ENCODE measurements around the gene FCN1. TPM values are rescaled to one million over a fixed set of nuclear protein-coding genes. Genes with fewer than 3 reads are reported as not detected.

Gene FCN1
- total RNA-seq, 2 experiments from 2014 or later: not detected

GRCh38 chr9:134870301-134870694 is 47.4 kb downstream of the FCN1 start:
- POLR2A ChIA-PET: no interaction called here
- no peaks in the 10 kb centered on the region for H3K9me3 Mint-ChIP-seq
- no peak overlapping the region for H3K27ac Mint-ChIP-seq
- no peak overlapping the region for H3K4me3 Mint-ChIP-seq
- H3K4me1 Mint-ChIP-seq (ENCODE audit: low read depth): no peaks in the 10 kb centered on the region
- H3K27me3 Mint-ChIP-seq: no peaks in the 10 kb centered on the region
- no peak for TF ChIP-seq CTCF (IDR thresholded peaks at IDR 0.05)
- ATAC-seq (no peak), DNase-seq (no peak)
- intact Hi-C loops (cut with micrococcal nuclease): no loop called here
- no peaks in the 10 kb centered on the region for H3K36me3 Mint-ChIP-seq (ENCODE audit: low read depth)
- CTCF ChIA-PET: no interaction called here

GRCh38 chr9:134869554-134870300 is 48.0 kb downstream of the FCN1 start:
- Mint-ChIP-seq H3K27ac (no peak overlapping the region), H3K4me1 (ENCODE audit: low read depth) (no peaks in the 10 kb centered on the region), H3K4me3 (no peak overlapping the region), H3K9me3 (no peaks in the 10 kb centered on the region), H3K27me3 (no peaks in the 10 kb centered on the region), H3K36me3 (ENCODE audit: low read depth) (no peaks in the 10 kb centered on the region)
- no peak for TF ChIP-seq CTCF (IDR thresholded peaks at IDR 0.05)
- DNase-seq: no peak
- POLR2A ChIA-PET: no interaction called here
- CTCF ChIA-PET: no interaction called here
- intact Hi-C loops (cut with micrococcal nuclease): no loop called here
- no peak for ATAC-seq

- Mint-ChIP-seq H3K27ac (no peak overlapping the region), H3K36me3 (ENCODE audit: low read depth) (no peaks in the 10 kb centered on the region), H3K9me3 (no peaks in the 10 kb centered on the region), H3K27me3 (no peaks in the 10 kb centered on the region), H3K4me3 (no peak overlapping the region), H3K4me1 (ENCODE audit: low read depth) (no peaks in the 10 kb centered on the region)
- TF ChIP-seq CTCF (IDR thresholded peaks at IDR 0.05): no peak
- intact Hi-C loops (cut with micrococcal nuclease): no loop called here
- DNase-seq (no peak), ATAC-seq (no peak)
- ChIA-PET CTCF (no interaction called here), POLR2A (no interaction called here)
These were observed 48.8 kb downstream of the FCN1 start for GRCh38 chr9:134868751-134869553.

- POLR2A ChIA-PET: no interaction called here
- no peaks in the 10 kb centered on the region for H3K27me3 Mint-ChIP-seq
- CTCF ChIA-PET: no interaction called here
- intact Hi-C loops (cut with micrococcal nuclease): no loop called here
- H3K9me3 Mint-ChIP-seq: no peaks in the 10 kb centered on the region
- no peaks in the 10 kb centered on the region for H3K36me3 Mint-ChIP-seq (ENCODE audit: low read depth)
- no peak for DNase-seq
- no peak overlapping the region for H3K27ac Mint-ChIP-seq
- no peak for TF ChIP-seq CTCF (IDR thresholded peaks at IDR 0.05)
- H3K4me3 Mint-ChIP-seq: no peak overlapping the region
- no peak for ATAC-seq
- H3K4me1 Mint-ChIP-seq (ENCODE audit: low read depth): no peaks in the 10 kb centered on the region
These were observed 49.6 kb downstream of the FCN1 start for GRCh38 chr9:134867917-134868750.

Data from activated CD8-positive, alpha-beta T cell treated with anti-CD3 and anti-CD28 coated beads for 36 hours (primary cell).